AG09309 (cell line): Measurements from ENCODE around the gene PRELID3B.

Source experiments
- DNase-seq: peaks from one replicate; pipeline ENCODE4 v3.0.0-alpha.2; 2010; ENCODE audit warnings: low read depth
- H3K4me3 ChIP-seq: 2 replicates; pipeline ENCODE4 v1.5.1; 2011; ENCODE audit warnings: mild to moderate bottlenecking, low read depth, low read length, moderate library complexity; ENCODE audit not compliant: control insufficient read depth
- CTCF ChIP-seq: IDR thresholded peaks from 2 replicates; pipeline ENCODE4 v1.5.1; 2011; ENCODE audit warnings: mild to moderate bottlenecking, low read depth, low read length, inconsistent platforms; ENCODE audit not compliant: insufficient read depth, control insufficient read depth; ENCODE audit errors: missing control alignments

Gene PRELID3B

GRCh38 chr20:59003836-59004492 is 38.6 kb downstream of the PRELID3B start:
- no peak overlapping the region for H3K4me3 ChIP-seq
- no peak for TF ChIP-seq CTCF
- DNase-seq = no peak

- no peak overlapping the region for H3K4me3 ChIP-seq
- DNase-seq = no peak
- TF ChIP-seq CTCF = no peak
Observed at GRCh38 chr20:59002874-59003399, 39.6 kb downstream of the PRELID3B start.

- TF ChIP-seq CTCF = no peak
- DNase-seq = no peak
- H3K4me3 ChIP-seq = no peak overlapping the region
Observed at GRCh38 chr20:59002388-59002787, 40.2 kb downstream of the PRELID3B start.

GRCh38 chr20:59001449-59002171 is 41.0 kb downstream of the PRELID3B start:
- no peak for TF ChIP-seq CTCF
- H3K4me3 ChIP-seq = no peak overlapping the region
- no peak for DNase-seq

GRCh38 chr20:59001068-59001448 is 41.5 kb downstream of the PRELID3B start:
- H3K4me3 ChIP-seq = no peak overlapping the region
- TF ChIP-seq CTCF = no peak
- DNase-seq = no peak

GRCh38 chr20:59000326-59000725 is 42.3 kb downstream of the PRELID3B start:
- no peak for TF ChIP-seq CTCF
- H3K4me3 ChIP-seq = no peak overlapping the region
- no peak for DNase-seq

GRCh38 chr20:58998656-58999055 is 43.9 kb downstream of the PRELID3B start:
- no peak for TF ChIP-seq CTCF
- no peak for DNase-seq
- H3K4me3 ChIP-seq = no peak overlapping the region
